Right ventricle myocardium inferior (tissue), 1 donor: ENCODE data around the gene FXR1. TPM values are rescaled to one million over a fixed set of nuclear protein-coding genes. Genes with fewer than 3 reads are reported as not detected.
A peak's percentile ranks its signal among the peaks of the same experiment; 100 is the strongest.
"Not testable (repeated sequence)": the region's sequence is repeated elsewhere in the genome, so short reads cannot be mapped to it uniquely, and the experiment has no call there.

ENCODE experiments used
- ATAC-seq: fragments of 200-7000 bp; cut with Tn5 transposase; one replicate; pipeline ENCODE4 v1.9.1; 2020; ENCODE audit warnings: mild to moderate bottlenecking, moderate library complexity
- DNase-seq: peaks from one replicate; pipeline ENCODE4 v3.0.0; 2021; ENCODE audit errors: missing footprints
- intact Hi-C: fragments of 100-400 bp; cut with DNase I; formaldehyde crosslinking; loops from one replicate; pipeline ENCODE4 v1.11.0; 2022
- long read RNA-seq: library from polyadenylated mRNA; unstranded; transcript quantifications from one replicate; pipeline ENCODE4 v2.0.0, GENCODE V29; 2021
- total RNA-seq: library from RNA; stranded (reverse); fragmentation: NEBNext Ultra II Directional; extraction: Animal tissue kit (Norgen Biotek cat#: 25700); gene quantifications from one replicate; pipeline ENCODE4 v1.2.1, GENCODE V29; 2021
- donor health status: DM: no; HTN: yes; CAD: no; lungs with severe emphysema.

The FXR1 gene
- total RNA-seq: 286 TPM
- long read RNA-seq, full-length matches to known transcripts: 1 of 30 reads
- long read RNA-seq, partial matches to known transcripts: 2 of 30 reads
- long read RNA-seq, other reads (novel, unspliced or antisense): 27 of 30 reads

- peak; percentile 99 for ATAC-seq
- intact Hi-C loops: loop anchor here (2.0 to 5.0 kb wide), 2 partner anchors 40 to 76 kb away; partner anchors contain the start of gene DNAJC19
- DNase-seq: peak; percentile 96
Observed at GRCh38 chr3:180912304-180913296, at the start of gene FXR1. Gene FXR1 (plus strand): TSS chr3:180912670. CDS start chr3:180912686, 16 bp downstream.

- DNase-seq: peak; percentile 70
- intact Hi-C loops: loop anchor here (5.0 kb wide), 2 partner anchors 42 to 63 kb away; partner anchors contain the start of gene FXR1
- ATAC-seq: peak; percentile 78
Observed at GRCh38 chr3:180870008-180870699, 42.3 kb upstream of the FXR1 start.

- intact Hi-C loops: loop anchor here (5.0 kb wide), 2 partner anchors 40 to 65 kb away; partner anchors contain the start of gene FXR1
- DNase-seq: no peak
- peak; percentile 80 for ATAC-seq
Observed at GRCh38 chr3:180871901-180872300, 40.6 kb upstream of the FXR1 start.

- intact Hi-C loops: loop anchor here (5.0 kb wide), 2 partner anchors 40 to 65 kb away; partner anchors contain the start of gene FXR1
- ATAC-seq, DNase-seq: not testable (repeated sequence)
Observed at GRCh38 chr3:180872430-180872829, 40.0 kb upstream of the FXR1 start.

- ATAC-seq (no peak), DNase-seq (no peak)
- intact Hi-C loops: no loop called here
Observed at GRCh38 chr3:180875124-180875698, 37.3 kb upstream of the FXR1 start.

- intact Hi-C loops: no loop called here
- DNase-seq: no peak
- no peak for ATAC-seq
Observed at GRCh38 chr3:180881065-180881801, 31.2 kb upstream of the FXR1 start.

GRCh38 chr3:180882115-180882514, 30.4 kb upstream of the FXR1 start:
- no peak for ATAC-seq
- no peak for DNase-seq
- intact Hi-C loops: no loop called here

- ATAC-seq (no peak), DNase-seq (no peak)
- intact Hi-C loops: no loop called here
Observed at GRCh38 chr3:180888992-180889560, 23.4 kb upstream of the FXR1 start.

- intact Hi-C loops: no loop called here
- DNase-seq (no peak), ATAC-seq (no peak)
Observed at GRCh38 chr3:180898572-180898971, 13.9 kb upstream of the FXR1 start.

- intact Hi-C loops: loop anchor here (5.0 kb wide), 1 partner anchor 37 kb away; no protein-coding TSS in a partner anchor
- ATAC-seq: no peak
Observed at GRCh38 chr3:180909369-180910127, 2.9 kb upstream of the FXR1 start.

GRCh38 chr3:180910823-180911222, 1.6 kb upstream of the FXR1 start:
- intact Hi-C loops: loop anchor here (5.0 kb wide), 1 partner anchor 39 kb away; no protein-coding TSS in a partner anchor
- DNase-seq: no peak
- no peak for ATAC-seq

More at GRCh38 chr3:180909369-180910127, 2.9 kb upstream of the FXR1 start:
- DNase-seq: no peak

- no peak for ATAC-seq
- intact Hi-C loops: loop anchor here (2.0 to 5.0 kb wide), 2 partner anchors 40 to 77 kb away; partner anchors contain the start of gene DNAJC19
Observed at GRCh38 chr3:180911876-180912303, 580 bp upstream of the FXR1 start.

GRCh38 chr3:180913581-180914404, 1.3 kb downstream of the FXR1 start:
- intact Hi-C loops: loop anchor here (2.0 to 5.0 kb wide), 2 partner anchors 41 to 75 kb away; partner anchors contain the start of gene DNAJC19
- DNase-seq (no peak), ATAC-seq (no peak)

More at GRCh38 chr3:180911876-180912303, 580 bp upstream of the FXR1 start:
- no peak for DNase-seq

GRCh38 chr3:180918542-180918941, 6.1 kb downstream of the FXR1 start:
- intact Hi-C loops: no loop called here
- no peak for ATAC-seq
- DNase-seq: no peak

- DNase-seq (no peak), ATAC-seq (no peak)
- intact Hi-C loops: no loop called here
Observed at GRCh38 chr3:180922242-180922641, 9.8 kb downstream of the FXR1 start.

- ATAC-seq (no peak), DNase-seq (no peak)
- intact Hi-C loops: no loop called here
Observed at GRCh38 chr3:180923561-180923960, 11.1 kb downstream of the FXR1 start.
